Gastrocnemius medialis (tissue), 4 donors: ENCODE results near the gene GINS2. TPM values are rescaled to one million over a fixed set of nuclear protein-coding genes. Genes with fewer than 3 reads are reported as not detected.

Experiments used
- ATAC-seq, 2 donors: fragments of 150-250 bp; one replicate each; pipeline ENCODE4 v1.9.1; 2016
- DNase-seq, 2 donors: peaks; one replicate each; pipeline ENCODE4 v3.0.0-alpha.2; 2019
- H3K27ac ChIP-seq, 4 donors: fragments of 200-600 bp; sonication (generic); 1 replicate in 1 of 4; 2 replicates in 3 of 4; pipeline ENCODE4 v1.5.1; 2016 to 2018; ENCODE audit warnings: mild to moderate bottlenecking in 2 of 4, moderate library complexity in 1 of 4
- H3K27me3 ChIP-seq, 3 donors: fragments of 200-600 bp; sonication (generic) in 2 of 3; 1 replicate in 1 of 3; 2 replicates in 2 of 3; pipeline versions ENCODE4 v1.5.1 to v1.6.0; 2016 to 2019; ENCODE audit warnings: mild to moderate bottlenecking in 1 of 3, moderate library complexity in 1 of 3
- H3K36me3 ChIP-seq, 2 donors: fragments of 200-600 bp; sonication (generic) in 1 of 2; one replicate each; pipeline ENCODE4 v1.5.1; 2017 to 2018
- H3K4me1 ChIP-seq, 2 donors: fragments of 200-600 bp; sonication (generic) in 1 of 2; one replicate each; pipeline ENCODE4 v1.5.1; 2016 to 2017; ENCODE audit warnings: mild to moderate bottlenecking in 2 of 2
- H3K4me3 ChIP-seq, 4 donors: fragments of 200-600 bp; sonication (generic) in 3 of 4; 1 replicate in 1 of 4; 2 replicates in 3 of 4; pipeline ENCODE4 v1.5.1; 2016 to 2019; ENCODE audit warnings: mild to moderate bottlenecking in 2 of 4
- H3K9me3 ChIP-seq, 3 donors: fragments of 200-600 bp; sonication (generic) in 2 of 3; 1 replicate in 1 of 3; 2 replicates in 2 of 3; pipeline ENCODE4 v1.5.1; 2016 to 2019
- POLR2A ChIP-seq, 2 donors: fragments of 450-650 bp; IDR thresholded peaks; one replicate each; pipeline ENCODE4 v1.6.1; 2017; ENCODE audit warnings: antibody characterized with exemption in 2 of 2, mild to moderate bottlenecking in 2 of 2, moderate library complexity in 2 of 2
- in situ Hi-C, 4 donors: fragments of 200-750 bp; cut with MboI; loops; one replicate each; pipeline versions ENCODE4 v1.15.0 to v1.8.0; 2017; ENCODE audit warnings: low sequenced_read_pairs in 4 of 4
- intact Hi-C: fragments of 100-400 bp; cut with DNase I; formaldehyde crosslinking; loops from one replicate; pipeline ENCODE4 v1.15.1; 2023; ENCODE audit warnings: low total_unique reads
- total RNA-seq, 4 donors: library from RNA; depleted of rRNA; stranded (reverse); fragments of >200 nt; gene quantifications; one replicate each; pipeline versions ENCODE4 v1.1.0 to v1.2.3, GENCODE V29; 2016
- TF ChIP-seq, protein P1 (sequence below), 5 experiments: fragments of 450-650 bp in 3 of 5; fragments of 200-600 bp in 2 of 5; sonication (generic) in 2 of 5; IDR thresholded peaks in 4 of 5; conservative IDR thresholded peaks in 1 of 5; 1 replicate in 4 of 5; 2 replicates in 1 of 5; pipeline ENCODE4 v1.5.1; 2016 to 2019; ENCODE audit warnings: antibody characterized with exemption in 5 of 5, mild to moderate bottlenecking in 3 of 5, moderate library complexity in 3 of 5

Gene GINS2
- total RNA-seq, 4 donors from 2014 or later: 0.33 to 1.6 (median 1.6) TPM; not detected in 1

GRCh38 chr16:85730186-85730465 is 41.4 kb upstream of the GINS2 start:
- no peak for ATAC-seq
- in situ Hi-C loops: no loop called here

GRCh38 chr16:85729452-85730185 is 40.9 kb upstream of the GINS2 start:
- no peak overlapping the region for H3K4me3 ChIP-seq
- peaks cover 0 to 5% (median 3%) of the 10 kb centered on the region in 3 donors for H3K27me3 ChIP-seq
- no peaks in the 10 kb centered on the region for H3K4me1 ChIP-seq
- intact Hi-C loops: no loop called here
- no peaks in the 10 kb centered on the region for H3K36me3 ChIP-seq
- H3K27ac ChIP-seq: no peak overlapping the region
- ATAC-seq: no peak
- no peak for DNase-seq
- TF ChIP-seq, protein P1, sequence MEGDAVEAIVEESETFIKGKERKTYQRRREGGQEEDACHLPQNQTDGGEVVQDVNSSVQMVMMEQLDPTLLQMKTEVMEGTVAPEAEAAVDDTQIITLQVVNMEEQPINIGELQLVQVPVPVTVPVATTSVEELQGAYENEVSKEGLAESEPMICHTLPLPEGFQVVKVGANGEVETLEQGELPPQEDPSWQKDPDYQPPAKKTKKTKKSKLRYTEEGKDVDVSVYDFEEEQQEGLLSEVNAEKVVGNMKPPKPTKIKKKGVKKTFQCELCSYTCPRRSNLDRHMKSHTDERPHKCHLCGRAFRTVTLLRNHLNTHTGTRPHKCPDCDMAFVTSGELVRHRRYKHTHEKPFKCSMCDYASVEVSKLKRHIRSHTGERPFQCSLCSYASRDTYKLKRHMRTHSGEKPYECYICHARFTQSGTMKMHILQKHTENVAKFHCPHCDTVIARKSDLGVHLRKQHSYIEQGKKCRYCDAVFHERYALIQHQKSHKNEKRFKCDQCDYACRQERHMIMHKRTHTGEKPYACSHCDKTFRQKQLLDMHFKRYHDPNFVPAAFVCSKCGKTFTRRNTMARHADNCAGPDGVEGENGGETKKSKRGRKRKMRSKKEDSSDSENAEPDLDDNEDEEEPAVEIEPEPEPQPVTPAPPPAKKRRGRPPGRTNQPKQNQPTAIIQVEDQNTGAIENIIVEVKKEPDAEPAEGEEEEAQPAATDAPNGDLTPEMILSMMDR (IDR thresholded peaks at IDR 0.05 in 4 of 5, conservative IDR thresholded peaks at IDR 0.05 in 1 of 5): no peak
- no peak for TF ChIP-seq POLR2A (IDR thresholded peaks at IDR 0.05)
- in situ Hi-C loops: no loop called here
- H3K9me3 ChIP-seq: no peaks in the 10 kb centered on the region

More at GRCh38 chr16:85730186-85730465, 41.4 kb upstream of the GINS2 start:
- intact Hi-C loops: no loop called here
- no peak for DNase-seq
- TF ChIP-seq, protein P1 (IDR thresholded peaks at IDR 0.05 in 4 of 5, conservative IDR thresholded peaks at IDR 0.05 in 1 of 5): no peak
- TF ChIP-seq POLR2A (IDR thresholded peaks at IDR 0.05): no peak
- no peak overlapping the region for H3K27ac ChIP-seq
- no peaks in the 10 kb centered on the region for H3K9me3 ChIP-seq
- H3K4me3 ChIP-seq: no peak overlapping the region
- H3K36me3 ChIP-seq: no peaks in the 10 kb centered on the region
- no peaks in the 10 kb centered on the region for H3K4me1 ChIP-seq
- H3K27me3 ChIP-seq: peaks cover 0 to 5% (median 3%) of the 10 kb centered on the region in 3 donors

DNA sequence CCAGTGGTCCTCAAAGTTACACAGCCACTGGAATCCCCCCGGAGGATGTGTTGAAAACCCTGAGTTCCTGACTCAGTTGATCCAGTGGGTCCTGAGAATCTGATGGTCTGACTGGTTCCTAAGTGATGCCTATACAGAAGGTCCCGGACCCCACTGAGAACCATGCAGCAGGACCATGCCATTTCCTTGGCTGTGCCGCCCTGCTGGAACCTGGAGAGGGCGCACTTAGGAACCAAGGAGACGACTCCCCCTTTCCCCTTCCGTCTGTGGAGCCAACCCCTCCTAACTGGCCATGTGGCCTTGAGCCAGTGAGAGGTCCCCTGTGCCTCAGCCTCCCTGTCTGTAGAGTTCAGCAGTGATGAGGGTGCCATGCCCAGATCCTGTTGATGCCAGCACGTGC is 40.1 kb upstream of the GINS2 start:
- DNase-seq (no peak), ATAC-seq (no peak)
- Histone ChIP-seq H3K27me3 (peaks cover 0 to 5% (median 3%) of the 10 kb centered on the region in 3 donors), H3K4me1 (no peaks in the 10 kb centered on the region), H3K4me3 (no peak overlapping the region), H3K36me3 (no peaks in the 10 kb centered on the region), H3K9me3 (no peaks in the 10 kb centered on the region), H3K27ac (no peak overlapping the region)
- TF ChIP-seq POLR2A (IDR thresholded peaks at IDR 0.05): no peak
- TF ChIP-seq, protein P1 (IDR thresholded peaks at IDR 0.05 in 4 of 5, conservative IDR thresholded peaks at IDR 0.05 in 1 of 5): no peak
- in situ Hi-C loops: no loop called here
- intact Hi-C loops: no loop called here

GRCh38 chr16:85724936-85725335 is 36.2 kb upstream of the GINS2 start:
- TF ChIP-seq POLR2A (IDR thresholded peaks at IDR 0.05): no peak
- TF ChIP-seq, protein P1 (IDR thresholded peaks at IDR 0.05 in 4 of 5, conservative IDR thresholded peaks at IDR 0.05 in 1 of 5): no peak
- in situ Hi-C loops (loop anchor here in 1 of 4 donors (25.0 kb wide), 2 partner anchors 313 to 463 kb away; no protein-coding TSS in a partner anchor), intact Hi-C loops (no loop called here)
- ATAC-seq: no peak
- no peak overlapping the region for H3K27ac ChIP-seq
- peaks cover 20 to 21% of the 10 kb centered on the region in 2 donors for H3K4me1 ChIP-seq
- H3K9me3 ChIP-seq: no peaks in the 10 kb centered on the region
- DNase-seq: no peak
- no peak overlapping the region for H3K4me3 ChIP-seq
- H3K36me3 ChIP-seq: no peaks in the 10 kb centered on the region
- H3K27me3 ChIP-seq: peaks cover 0 to 5% (median 3%) of the 10 kb centered on the region in 3 donors
